Measurements from ENCODE around the gene RESF1.

Gene RESF1

GRCh38 chr12:31966558-31967205 lies 7.5 kb downstream of the RESF1 start:
- DNase-seq (ENCODE audit: low read depth in 1 of 2, low spot score in 1 of 2) = no peak
- in situ Hi-C loops (cut with HindIII; ENCODE audit: low pct_unique_long_range_greater_than_20kb, low sequenced_read_pairs) = no loop called here
- TF ChIP-seq JUND (IDR thresholded peaks at IDR 0.05; ENCODE audit: low read depth) = no peak

- in situ Hi-C loops (cut with HindIII; ENCODE audit: low pct_unique_long_range_greater_than_20kb, low sequenced_read_pairs) = no loop called here
- no peak for DNase-seq (ENCODE audit: low read depth in 1 of 2, low spot score in 1 of 2)
- no peak for TF ChIP-seq JUND (IDR thresholded peaks at IDR 0.05; ENCODE audit: low read depth)
Measured at GRCh38 chr12:31967539-31967938, 8.3 kb downstream of the RESF1 start.

GRCh38 chr12:31970199-31970598 lies 11.0 kb downstream of the RESF1 start:
- TF ChIP-seq JUND (IDR thresholded peaks at IDR 0.05; ENCODE audit: low read depth) = no peak
- in situ Hi-C loops (cut with HindIII; ENCODE audit: low pct_unique_long_range_greater_than_20kb, low sequenced_read_pairs) = no loop called here
- no peak for DNase-seq (ENCODE audit: low read depth in 1 of 2, low spot score in 1 of 2)

GRCh38 chr12:31973818-31974217 lies 14.6 kb downstream of the RESF1 start:
- in situ Hi-C loops (cut with HindIII; ENCODE audit: low pct_unique_long_range_greater_than_20kb, low sequenced_read_pairs) = no loop called here
- DNase-seq (ENCODE audit: low read depth in 1 of 2, low spot score in 1 of 2) = no peak
- no peak for TF ChIP-seq JUND (IDR thresholded peaks at IDR 0.05; ENCODE audit: low read depth)

GRCh38 chr12:31974673-31975072 lies 15.5 kb downstream of the RESF1 start:
- DNase-seq (ENCODE audit: low read depth in 1 of 2, low spot score in 1 of 2) = no peak
- no peak for TF ChIP-seq JUND (IDR thresholded peaks at IDR 0.05; ENCODE audit: low read depth)
- in situ Hi-C loops (cut with HindIII; ENCODE audit: low pct_unique_long_range_greater_than_20kb, low sequenced_read_pairs) = no loop called here

GRCh38 chr12:31984806-31985591 lies 25.8 kb downstream of the RESF1 start:
- TF ChIP-seq JUND (IDR thresholded peaks at IDR 0.05; ENCODE audit: low read depth) = no peak
- DNase-seq (ENCODE audit: low read depth in 1 of 2, low spot score in 1 of 2) = no peak
- in situ Hi-C loops (cut with HindIII; ENCODE audit: low pct_unique_long_range_greater_than_20kb, low sequenced_read_pairs) = no loop called here

GRCh38 chr12:31985832-31986231 lies 26.6 kb downstream of the RESF1 start:
- TF ChIP-seq JUND (IDR thresholded peaks at IDR 0.05; ENCODE audit: low read depth) = no peak
- in situ Hi-C loops (cut with HindIII; ENCODE audit: low pct_unique_long_range_greater_than_20kb, low sequenced_read_pairs) = no loop called here

GRCh38 chr12:31989571-31990362 lies 30.6 kb downstream of the RESF1 start:
- TF ChIP-seq JUND (IDR thresholded peaks at IDR 0.05; ENCODE audit: low read depth) = no peak
- in situ Hi-C loops (cut with HindIII; ENCODE audit: low pct_unique_long_range_greater_than_20kb, low sequenced_read_pairs) = no loop called here
- DNase-seq (ENCODE audit: low read depth in 1 of 2, low spot score in 1 of 2) = no peak

More at GRCh38 chr12:31985832-31986231, 26.6 kb downstream of the RESF1 start:
- no peak for DNase-seq (ENCODE audit: low read depth in 1 of 2, low spot score in 1 of 2)

- DNase-seq (ENCODE audit: low read depth in 1 of 2, low spot score in 1 of 2) = no peak
- in situ Hi-C loops (cut with HindIII; ENCODE audit: low pct_unique_long_range_greater_than_20kb, low sequenced_read_pairs) = no loop called here
- TF ChIP-seq JUND (IDR thresholded peaks at IDR 0.05; ENCODE audit: low read depth) = no peak
Measured at GRCh38 chr12:31991146-31991545, 31.9 kb downstream of the RESF1 start.

- in situ Hi-C loops (cut with HindIII; ENCODE audit: low pct_unique_long_range_greater_than_20kb, low sequenced_read_pairs) = no loop called here
- no peak for TF ChIP-seq JUND (IDR thresholded peaks at IDR 0.05; ENCODE audit: low read depth)
- no peak for DNase-seq (ENCODE audit: low read depth in 1 of 2, low spot score in 1 of 2)
Measured at GRCh38 chr12:31991815-31992214, 32.6 kb downstream of the RESF1 start.

- in situ Hi-C loops (cut with HindIII; ENCODE audit: low pct_unique_long_range_greater_than_20kb, low sequenced_read_pairs) = no loop called here
Measured at GRCh38 chr12:31999692-32000091, 40.5 kb downstream of the RESF1 start.

GRCh38 chr12:32000373-32001005 lies 41.3 kb downstream of the RESF1 start:
- no peak for DNase-seq (ENCODE audit: low read depth in 1 of 2, low spot score in 1 of 2)
- TF ChIP-seq JUND (IDR thresholded peaks at IDR 0.05; ENCODE audit: low read depth) = no peak
- in situ Hi-C loops (cut with HindIII; ENCODE audit: low pct_unique_long_range_greater_than_20kb, low sequenced_read_pairs) = no loop called here

More at GRCh38 chr12:31999692-32000091, 40.5 kb downstream of the RESF1 start:
- no peak for DNase-seq (ENCODE audit: low read depth in 1 of 2, low spot score in 1 of 2)
- TF ChIP-seq JUND (IDR thresholded peaks at IDR 0.05; ENCODE audit: low read depth) = no peak

Data from T47D (cell line).